H1 (cell line): ENCODE results near the gene STEAP3. TPM values are rescaled to one million over a fixed set of nuclear protein-coding genes. Genes with fewer than 3 reads are reported as not detected.

Experiments
- CTCF ChIA-PET: fragments of 300-600 bp; sonication (Branson Sonifier 250); formaldehyde crosslinking; loops from one replicate; lab custom pipeline; 2021; ENCODE audit not compliant: partially characterized antibody; lab: Charles Lee
- POLR2A ChIA-PET: fragments of 300-600 bp; sonication (Branson Sonifier 250); formaldehyde crosslinking; loops from one replicate; lab custom pipeline; 2021; ENCODE audit warnings: inconsistent platforms; ENCODE audit not compliant: partially characterized antibody; lab: Charles Lee
- DNase-seq, 2 experiments: peaks; one replicate each; pipeline versions ENCODE4 v3.0.0 to v3.0.0-alpha.2; 2010 to 2022; ENCODE audit warnings: low spot score in 2 of 2, low read depth in 1 of 2, mixed read lengths in 1 of 2
- FAIRE-seq: peaks from 2 replicates; lab custom pipeline; 2011; peaks lifted over from hg19 to GRCh38; lab: Jason Lieb, UNC
- H2AFZ ChIP-seq: 2 replicates; pipeline ENCODE4 v1.8.1; 2012; ENCODE audit warnings: low read length, inconsistent platforms
- H2AK5ac ChIP-seq: 2 replicates; pipeline ENCODE4 v1.6.1; 2013; ENCODE audit warnings: low read depth, low read length
- H2BK120ac ChIP-seq: replicated peaks from 2 replicates; pipeline ENCODE3; 2013; ENCODE audit warnings: low read depth, low read length, inconsistent platforms
- H2BK12ac ChIP-seq: 2 replicates; pipeline ENCODE4 v1.6.1; 2013; ENCODE audit warnings: low read depth, low read length
- H2BK15ac ChIP-seq: 2 replicates; pipeline ENCODE4 v1.6.1; 2013; ENCODE audit warnings: low read length
- H2BK20ac ChIP-seq: 2 replicates; pipeline ENCODE4 v1.6.1; 2013; ENCODE audit warnings: low read length
- H2BK5ac ChIP-seq: 2 replicates; pipeline ENCODE4 v1.6.1; 2013; ENCODE audit warnings: low read depth, low read length
- H3K14ac ChIP-seq: 2 replicates; pipeline ENCODE4 v1.6.1; 2013; ENCODE audit warnings: inconsistent platforms; ENCODE audit not compliant: insufficient read length
- H3K18ac ChIP-seq: 2 replicates; pipeline ENCODE4 v1.6.1; 2013; ENCODE audit warnings: low read length; ENCODE audit errors: extremely low read depth
- H3K23ac ChIP-seq: 2 replicates; pipeline ENCODE4 v1.6.1; 2013; ENCODE audit warnings: inconsistent platforms; ENCODE audit not compliant: insufficient read length
- H3K23me2 ChIP-seq: 2 replicates; pipeline ENCODE4 v1.6.1; 2013; ENCODE audit warnings: low read depth, low read length
- H3K27ac ChIP-seq: 2 replicates; pipeline ENCODE4 v1.6.1; 2011; ENCODE audit warnings: low read depth, low read length, inconsistent platforms
- H3K27me3 ChIP-seq, 4 experiments: replicated peaks in 1 of 4; 1 replicate in 1 of 4; 2 replicates in 3 of 4; pipeline versions ENCODE4 v1.6.1 to v1.8.1; 2011 to 2013; ENCODE audit warnings: low read length in 3 of 4, mild to moderate bottlenecking in 3 of 4, inconsistent platforms in 2 of 4, mixed read lengths in 2 of 4, moderate library complexity in 1 of 4; ENCODE audit not compliant: control insufficient read depth in 3 of 4, insufficient read depth in 3 of 4; ENCODE audit errors: extremely low read depth in 1 of 4
- H3K36me3 ChIP-seq, 4 experiments: 2 replicates each; pipeline versions ENCODE4 v1.6.1 to v1.8.1; 2011 to 2013; ENCODE audit warnings: mild to moderate bottlenecking in 4 of 4, low read length in 3 of 4, moderate library complexity in 2 of 4, control low read depth in 1 of 4, inconsistent platforms in 1 of 4; ENCODE audit not compliant: insufficient read depth in 4 of 4, control insufficient read depth in 2 of 4
- H3K4ac ChIP-seq: replicated peaks from 2 replicates; pipeline ENCODE3; 2013; ENCODE audit warnings: low read length, low read depth, mixed read lengths, inconsistent platforms; ENCODE audit not compliant: insufficient read length
- H3K4me1 ChIP-seq, 4 experiments: replicated peaks in 1 of 4; 1 replicate in 1 of 4; 2 replicates in 3 of 4; pipeline versions ENCODE4 v1.6.1 to v1.8.1; 2011 to 2013; ENCODE audit warnings: low read length in 3 of 4, inconsistent platforms in 2 of 4, mixed read lengths in 1 of 4; ENCODE audit not compliant: insufficient read depth in 4 of 4, control insufficient read depth in 3 of 4
- H3K4me2 ChIP-seq, 2 experiments: 2 replicates each; pipeline versions ENCODE4 v1.6.1 to v1.8.1; 2011 to 2013; ENCODE audit warnings: low read depth in 2 of 2, low read length in 2 of 2, control low read depth in 1 of 2, inconsistent platforms in 1 of 2, mild to moderate bottlenecking in 1 of 2; ENCODE audit not compliant: insufficient read depth in 1 of 2
- H3K4me3 ChIP-seq, 4 experiments: fragments of 200-600, 300-600 bp in 1 of 4; sonication (generic), shearing (Covaris generic), sonication (Bioruptor Twin) in 1 of 4; 2 replicates each; pipeline versions ENCODE4 v1.5.1 to v1.8.1; 2011 to 2016; ENCODE audit warnings: low read length in 4 of 4, low read depth in 3 of 4, control low read depth in 2 of 4, inconsistent platforms in 2 of 4, mild to moderate bottlenecking in 2 of 4, mixed read lengths in 1 of 4, moderate library complexity in 1 of 4; ENCODE audit not compliant: insufficient read depth in 2 of 4; ENCODE audit errors: extremely low read depth in 1 of 4
- H3K56ac ChIP-seq: replicated peaks from 2 replicates; pipeline ENCODE3; 2013; ENCODE audit warnings: low read depth, mild to moderate bottlenecking, mixed read lengths, low read length, inconsistent platforms; ENCODE audit not compliant: insufficient read length
- H3K79me1 ChIP-seq: 2 replicates; pipeline ENCODE4 v1.6.1; 2013; ENCODE audit warnings: low read depth, low read length, control low read depth
- H3K79me2 ChIP-seq, 2 experiments: 2 replicates each; pipeline versions ENCODE4 v1.6.1 to v1.8.1; 2012 to 2013; ENCODE audit warnings: low read length in 2 of 2, mild to moderate bottlenecking in 2 of 2, inconsistent platforms in 1 of 2; ENCODE audit not compliant: insufficient read depth in 2 of 2, control insufficient read depth in 1 of 2
- H3K9ac ChIP-seq, 4 experiments: replicated peaks in 1 of 4; 1 replicate in 1 of 4; 2 replicates in 3 of 4; pipeline versions ENCODE4 v1.6.1 to v1.8.1; 2011 to 2013; ENCODE audit warnings: low read depth in 3 of 4, low read length in 3 of 4, control low read depth in 2 of 4, mild to moderate bottlenecking in 2 of 4, moderate library complexity in 2 of 4, inconsistent platforms in 1 of 4; ENCODE audit errors: extremely low read depth in 1 of 4
- H3K9me3 ChIP-seq, 2 experiments: 2 replicates each; pipeline versions ENCODE4 v1.6.1 to v1.8.1; 2012 to 2013; ENCODE audit warnings: mild to moderate bottlenecking in 2 of 2, moderate library complexity in 2 of 2, control low read depth in 1 of 2, inconsistent platforms in 1 of 2, low read depth in 1 of 2, low read length in 1 of 2, mixed read lengths in 1 of 2; ENCODE audit not compliant: insufficient read depth in 2 of 2
- H4K20me1 ChIP-seq, 2 experiments: replicated peaks in 1 of 2; 2 replicates each; pipeline versions ENCODE3 to v1.8.1; 2011 to 2013; ENCODE audit warnings: inconsistent platforms in 2 of 2, low read length in 2 of 2, mild to moderate bottlenecking in 1 of 2; ENCODE audit not compliant: insufficient read depth in 2 of 2, control insufficient read depth in 1 of 2
- H4K5ac ChIP-seq: 2 replicates; pipeline ENCODE4 v1.6.1; 2013; ENCODE audit warnings: low read length, low read depth, mixed read lengths, inconsistent platforms; ENCODE audit not compliant: insufficient read length
- H4K8ac ChIP-seq: 2 replicates; pipeline ENCODE4 v1.8.0; 2013; ENCODE audit warnings: mild to moderate bottlenecking, moderate library complexity, low read length, inconsistent platforms; ENCODE audit not compliant: insufficient read depth; ENCODE audit errors: extremely low read depth
- H4K91ac ChIP-seq: replicated peaks from 2 replicates; pipeline ENCODE3; 2013; ENCODE audit warnings: low read length, mixed read lengths, inconsistent platforms; ENCODE audit not compliant: insufficient read length
- CBX8 ChIP-seq: fragments of 300-800, 300-1000 bp; sonication (generic); IDR thresholded peaks from 2 replicates; pipeline ENCODE4 v1.7.1; 2016; ENCODE audit warnings: low read depth, low read length, borderline replicate concordance
- WGBS, 2 experiments: shearing (Covaris generic) in 1 of 2; methylation state at CpG; one replicate each; pipeline versions ENCODE4 v1.1.6 to v1.1.7; 2013 to 2015; ENCODE audit warnings: low lambda C conversion rate in 2 of 2, mixed read lengths in 2 of 2, inconsistent platforms in 1 of 2, low coverage in 1 of 2, missing lambda C conversion rate in 1 of 2; ENCODE audit not compliant: insufficient replicate concordance in 2 of 2, insufficient coverage in 1 of 2, insufficient read length in 1 of 2; ENCODE audit errors: extremely low coverage in 1 of 2, missing lambda C conversion rate in 1 of 2; 5-methylcytosine and 5-hydroxymethylcytosine counted together
- polyA plus RNA-seq, 7 experiments: library from polyadenylated mRNA; depleted of rRNA in 3 of 7; stranded (reverse) in 5 of 7; unstranded in 2 of 7; fragments of >200 nt in 5 of 7; fragments of 200-250 nt in 2 of 7; gene quantifications; 1 replicate in 5 of 7; 2 replicates in 1 of 7; 4 replicates in 1 of 7; pipeline versions ENCODE4 v1.2.1 to v1.2.3, GENCODE V29; 2011 to 2013; ENCODE audit warnings: missing spikeins in 2 of 7, mixed read lengths in 2 of 7
- total RNA-seq: library from RNA; stranded (reverse); fragmentation: NEBNext Ultra II Directional; extraction: Animal tissue kit (Norgen Biotek cat#: 25700); gene quantifications from 2 replicates; pipeline ENCODE4 v1.2.1, GENCODE V29; 2021

STEAP3 gene
- total and polyA plus RNA-seq, 2 of the 8 experiments (the other 6 are each of a cell fraction or from before 2014, with no cell fraction given), result 21.7 to 27.9 TPM

DNA sequence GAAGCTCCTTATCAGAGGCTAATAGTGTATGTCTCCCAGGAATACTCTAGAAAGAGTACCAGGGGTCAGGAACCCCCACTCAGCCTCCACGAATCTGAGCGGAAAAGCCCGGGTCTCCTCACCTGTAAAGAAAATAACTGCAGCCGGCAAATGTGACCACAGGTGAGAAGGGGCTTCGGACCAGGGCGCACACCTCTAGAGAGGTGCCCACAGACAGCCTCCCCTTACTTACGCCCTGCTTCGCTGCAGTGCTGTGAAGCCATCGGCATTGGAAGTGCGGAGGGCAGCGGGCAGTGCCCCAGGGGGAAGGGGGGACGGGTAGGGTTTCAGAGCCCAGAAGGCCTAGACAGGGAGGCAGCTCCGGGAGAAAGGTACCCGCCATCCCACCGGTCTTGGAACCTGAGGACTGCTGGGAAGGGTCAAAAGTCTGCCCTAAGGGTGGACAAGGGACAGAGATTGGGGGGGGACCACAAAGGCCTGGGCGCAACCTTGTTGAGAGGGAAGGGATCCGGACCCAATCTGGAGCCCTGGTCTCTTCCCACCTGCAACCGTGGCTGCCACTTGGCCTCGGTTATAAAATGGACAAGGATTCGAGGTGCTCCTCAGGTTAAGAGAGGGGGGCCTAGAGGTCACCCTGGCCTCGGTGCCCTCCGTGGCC, 642 bp upstream of the STEAP3 start:
- Histone ChIP-seq H3K27ac (no peak overlapping the region), H3K9ac (0 out of 7 replicates have a peak overlapping the region, but pooled peaks of 1 of the 4 experiments have one; percentile 21), H2BK120ac (no peak overlapping the region), H3K9me3 (no peaks in the 10 kb centered on the region), H3K18ac (peak overlapping the region; percentile 90), H3K79me1 (no peaks in the 10 kb centered on the region), H2BK12ac (0 out of 2 replicates have a peak overlapping the region, but pooled peaks have one; percentile 80), H4K5ac (no peak overlapping the region), H3K36me3 (no peaks in the 10 kb centered on the region), H3K4ac (peak overlapping the region; percentile 41), H2AK5ac (no peak overlapping the region), H4K91ac (peak overlapping the region; percentile 25), H4K8ac (peak overlapping the region; percentile 19), H2BK20ac (no peak overlapping the region), H3K4me3 (peak overlapping the region; percentile 59 to 74 (median 62)), H3K4me1 (peaks cover 6 to 27% (median 15%) of the 10 kb centered on the region in 4 experiments), H2AFZ (no peak overlapping the region), H3K23ac (no peak overlapping the region), H3K4me2 (peak overlapping the region; percentile 77 to 83), H2BK15ac (peak overlapping the region; percentile 61; the same call in 1 of the 2 replicates), H3K14ac (no peak overlapping the region), H2BK5ac (no peak overlapping the region; the same call in 1 of the 2 replicates), H3K27me3 (peaks cover 0 to 12% (median 6%) of the 10 kb centered on the region in 4 experiments; a peak in 5 of 7 replicates), H4K20me1 (no peaks in the 10 kb centered on the region), H3K23me2 (peaks cover 11% of the 10 kb centered on the region; the same call in 1 of the 2 replicates), H3K79me2 (0 out of 4 replicates have a peak, but pooled peaks cover 0 to 2% of the 10 kb centered on the region in 2 experiments), H3K56ac (peak overlapping the region; percentile 33)
- DNase-seq (no peak), FAIRE-seq (no peak)
- ChIA-PET CTCF (interaction anchor here (0.6 to 3.0 kb wide), 9 partner anchors 10 to 242 kb away, joined by 3 to 20 read pairs (median 4); no protein-coding TSS in a partner anchor), POLR2A (interaction anchor here (0.9 to 2.0 kb wide), 3 partner anchors 9 to 79 kb away, joined by 3 to 5 read pairs (median 3); no protein-coding TSS in a partner anchor)
- no peak for TF ChIP-seq CBX8
- WGBS, 2 experiments, result 59% methylated on average over 19 of the region's 22 CpGs; no CpG with 5 or more reads in 1 of the 2 experiments
